ENCODE results near the gene NEB. TPM values are rescaled to one million over a fixed set of nuclear protein-coding genes. Genes with fewer than 3 reads are reported as not detected.

NEB gene
- total RNA-seq, 1 experiment from 2014 or later: 0.33 TPM

DNA sequence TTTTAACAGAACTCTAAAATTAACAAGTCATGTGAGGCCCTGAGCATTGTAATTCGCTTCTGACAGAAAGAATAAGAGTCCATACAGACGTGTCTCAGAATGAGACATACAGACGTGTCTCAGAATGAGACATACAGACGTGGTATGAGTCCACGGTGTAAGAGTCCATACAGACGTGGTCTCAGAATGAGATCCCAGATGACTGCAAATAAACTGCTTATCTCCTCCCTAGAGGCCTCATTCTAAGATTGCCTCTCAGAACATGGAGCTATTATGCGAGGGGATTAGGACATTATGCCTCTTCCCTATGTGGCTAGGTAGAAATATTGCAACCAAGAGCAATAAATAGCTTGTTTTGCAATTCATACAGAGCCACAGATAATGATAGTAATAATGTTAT, 63.9 kb downstream of the NEB start:
- CTCF ChIA-PET: interaction anchor here (0.7 kb wide), 2 partner anchors 339 to 1945 kb away, joined by 3 read pairs; no protein-coding TSS in a partner anchor

DNA sequence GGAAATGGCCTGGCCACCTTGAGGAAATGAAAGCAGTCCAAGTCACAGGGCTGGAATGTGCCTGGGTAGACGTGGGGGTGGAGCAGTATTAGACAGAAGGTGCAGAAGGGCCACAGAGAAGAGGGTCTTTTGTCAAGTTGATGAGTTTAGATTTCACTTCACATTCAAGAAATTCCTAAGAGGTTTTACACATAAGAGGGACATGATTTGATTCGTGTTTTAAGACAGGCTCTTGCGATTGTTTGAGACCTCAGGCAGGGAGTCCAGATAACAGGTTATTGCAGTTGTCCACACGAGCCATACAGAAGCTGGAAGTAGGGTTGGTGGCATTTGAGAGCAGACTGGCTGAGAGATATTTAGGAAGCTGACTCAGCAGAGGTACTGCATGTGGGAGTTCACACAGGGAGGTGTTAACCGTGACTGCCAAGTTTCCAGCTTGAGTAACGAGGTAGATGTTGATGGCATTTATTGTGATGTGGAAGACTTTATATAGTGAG, 64.6 kb downstream of the NEB start:
- DNase-seq (ENCODE audit: unreplicated experiment): peak; percentile 28
- Mint-ChIP-seq H3K4me1 (ENCODE audit: insufficient read depth, unreplicated experiment) (peaks cover 5% of the 10 kb centered on the region), H3K27ac (ENCODE audit: low read depth, unreplicated experiment) (no peak overlapping the region), H3K27me3 (ENCODE audit: insufficient read depth, unreplicated experiment) (no peaks in the 10 kb centered on the region), H3K36me3 (ENCODE audit: insufficient read depth, unreplicated experiment) (no peaks in the 10 kb centered on the region), H3K9me3 (ENCODE audit: unreplicated experiment) (no peaks in the 10 kb centered on the region), H3K4me3 (ENCODE audit: unreplicated experiment) (no peak overlapping the region)
- POLR2A ChIA-PET: interaction anchor here (0.8 kb wide), 1 partner anchor 18 kb away, joined by 4 read pairs; no protein-coding TSS in a partner anchor
- no TSS peak for BruUV-seq (replicated peaks)
- CTCF ChIA-PET: interaction anchor here (0.7 kb wide), 1 partner anchor 1944 kb away, joined by 3 read pairs; no protein-coding TSS in a partner anchor
- TF ChIP-seq, protein P1, sequence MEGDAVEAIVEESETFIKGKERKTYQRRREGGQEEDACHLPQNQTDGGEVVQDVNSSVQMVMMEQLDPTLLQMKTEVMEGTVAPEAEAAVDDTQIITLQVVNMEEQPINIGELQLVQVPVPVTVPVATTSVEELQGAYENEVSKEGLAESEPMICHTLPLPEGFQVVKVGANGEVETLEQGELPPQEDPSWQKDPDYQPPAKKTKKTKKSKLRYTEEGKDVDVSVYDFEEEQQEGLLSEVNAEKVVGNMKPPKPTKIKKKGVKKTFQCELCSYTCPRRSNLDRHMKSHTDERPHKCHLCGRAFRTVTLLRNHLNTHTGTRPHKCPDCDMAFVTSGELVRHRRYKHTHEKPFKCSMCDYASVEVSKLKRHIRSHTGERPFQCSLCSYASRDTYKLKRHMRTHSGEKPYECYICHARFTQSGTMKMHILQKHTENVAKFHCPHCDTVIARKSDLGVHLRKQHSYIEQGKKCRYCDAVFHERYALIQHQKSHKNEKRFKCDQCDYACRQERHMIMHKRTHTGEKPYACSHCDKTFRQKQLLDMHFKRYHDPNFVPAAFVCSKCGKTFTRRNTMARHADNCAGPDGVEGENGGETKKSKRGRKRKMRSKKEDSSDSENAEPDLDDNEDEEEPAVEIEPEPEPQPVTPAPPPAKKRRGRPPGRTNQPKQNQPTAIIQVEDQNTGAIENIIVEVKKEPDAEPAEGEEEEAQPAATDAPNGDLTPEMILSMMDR (IDR thresholded peaks at IDR 0.05; ENCODE audit: unreplicated experiment): no peak
- intact Hi-C loops (cut with micrococcal nuclease): no loop called here

More for the DNA sequence above, 63.9 kb downstream of the NEB start:
- POLR2A ChIA-PET: interaction anchor here (0.8 kb wide), 1 partner anchor 19 kb away, joined by 4 read pairs; no protein-coding TSS in a partner anchor
- DNase-seq (ENCODE audit: unreplicated experiment): no peak
- peaks cover 5% of the 10 kb centered on the region for H3K4me1 Mint-ChIP-seq (ENCODE audit: insufficient read depth, unreplicated experiment)
- TF ChIP-seq, protein P1 (IDR thresholded peaks at IDR 0.05; ENCODE audit: unreplicated experiment): no peak
- no peaks in the 10 kb centered on the region for H3K36me3 Mint-ChIP-seq (ENCODE audit: insufficient read depth, unreplicated experiment)
- BruUV-seq (replicated peaks): no TSS peak
- no peak overlapping the region for H3K4me3 Mint-ChIP-seq (ENCODE audit: unreplicated experiment)
- H3K9me3 Mint-ChIP-seq (ENCODE audit: unreplicated experiment): no peaks in the 10 kb centered on the region
- intact Hi-C loops (cut with micrococcal nuclease): no loop called here
- no peak overlapping the region for H3K27ac Mint-ChIP-seq (ENCODE audit: low read depth, unreplicated experiment)
- H3K27me3 Mint-ChIP-seq (ENCODE audit: insufficient read depth, unreplicated experiment): no peaks in the 10 kb centered on the region

DNA sequence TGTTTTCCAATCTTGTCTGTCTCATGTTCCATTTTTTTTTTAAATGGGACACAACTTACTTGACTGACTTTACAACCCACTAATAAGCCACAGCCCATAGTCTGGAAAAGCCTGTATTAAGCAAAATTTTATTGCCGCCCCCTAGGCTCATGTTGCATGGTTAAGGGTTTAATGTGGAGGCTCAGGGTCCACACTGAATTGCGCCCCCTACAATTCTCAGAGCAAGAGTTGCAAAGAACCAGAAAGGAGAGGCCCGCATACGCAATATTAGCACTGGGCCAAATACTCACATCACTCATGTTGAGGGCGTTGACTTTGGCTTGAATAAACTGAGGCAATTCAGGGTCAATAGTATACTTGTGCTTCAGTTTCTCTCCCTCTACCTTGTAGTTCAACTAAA, 65.5 kb downstream of the NEB start:
- CTCF ChIA-PET: no interaction called here
- H3K9me3 Mint-ChIP-seq (ENCODE audit: unreplicated experiment): no peaks in the 10 kb centered on the region

GRCh38 chr2:151665959-151666358, 68.3 kb downstream of the NEB start:
- H3K4me3 Mint-ChIP-seq (ENCODE audit: unreplicated experiment): no peak overlapping the region

More for the DNA sequence above, 65.5 kb downstream of the NEB start:
- no peak overlapping the region for H3K27ac Mint-ChIP-seq (ENCODE audit: low read depth, unreplicated experiment)
- H3K4me3 Mint-ChIP-seq (ENCODE audit: unreplicated experiment): no peak overlapping the region
- intact Hi-C loops (cut with micrococcal nuclease): no loop called here
- no peaks in the 10 kb centered on the region for H3K27me3 Mint-ChIP-seq (ENCODE audit: insufficient read depth, unreplicated experiment)
- peaks cover 5% of the 10 kb centered on the region for H3K4me1 Mint-ChIP-seq (ENCODE audit: insufficient read depth, unreplicated experiment)
- DNase-seq (ENCODE audit: unreplicated experiment): no peak
- H3K36me3 Mint-ChIP-seq (ENCODE audit: insufficient read depth, unreplicated experiment): no peaks in the 10 kb centered on the region
- TF ChIP-seq, protein P1 (IDR thresholded peaks at IDR 0.05; ENCODE audit: unreplicated experiment): no peak
- POLR2A ChIA-PET: no interaction called here
- no TSS peak for BruUV-seq (replicated peaks)

More at GRCh38 chr2:151665959-151666358, 68.3 kb downstream of the NEB start:
- ChIA-PET CTCF (no interaction called here), POLR2A (no interaction called here)
- H3K36me3 Mint-ChIP-seq (ENCODE audit: insufficient read depth, unreplicated experiment): no peaks in the 10 kb centered on the region
- TF ChIP-seq, protein P1 (IDR thresholded peaks at IDR 0.05; ENCODE audit: unreplicated experiment): no peak
- DNase-seq (ENCODE audit: unreplicated experiment): no peak
- H3K4me1 Mint-ChIP-seq (ENCODE audit: insufficient read depth, unreplicated experiment): no peaks in the 10 kb centered on the region
- no peak overlapping the region for H3K27ac Mint-ChIP-seq (ENCODE audit: low read depth, unreplicated experiment)
- BruUV-seq (replicated peaks): no TSS peak
- intact Hi-C loops (cut with micrococcal nuclease): no loop called here
- no peaks in the 10 kb centered on the region for H3K27me3 Mint-ChIP-seq (ENCODE audit: insufficient read depth, unreplicated experiment)
- H3K9me3 Mint-ChIP-seq (ENCODE audit: unreplicated experiment): no peaks in the 10 kb centered on the region
